Osteoblast (primary cell): ENCODE data around the gene LPCAT1. TPM values are rescaled to one million over a fixed set of nuclear protein-coding genes. Genes with fewer than 3 reads are reported as not detected.

ENCODE experiments used
- DNase-seq: peaks from one replicate; pipeline ENCODE4 v3.0.0; 2011; ENCODE audit warnings: low spot score, mixed read lengths; ENCODE audit not compliant: insufficient read length; ENCODE audit errors: missing footprints
- H2AFZ ChIP-seq: 2 replicates; pipeline ENCODE4 v1.6.0; 2011; ENCODE audit warnings: mild to moderate bottlenecking, low read length
- H3K27ac ChIP-seq: 2 replicates; pipeline ENCODE4 v1.5.1; 2011; ENCODE audit warnings: mild to moderate bottlenecking, low read depth, low read length, moderate library complexity
- H3K27me3 ChIP-seq: 2 replicates; pipeline ENCODE4 v1.6.0; 2012; ENCODE audit warnings: mild to moderate bottlenecking, control low read depth, inconsistent platforms, low read length, moderate library complexity; ENCODE audit not compliant: insufficient read depth
- H3K36me3 ChIP-seq: 2 replicates; pipeline ENCODE4 v1.5.1; 2011; ENCODE audit warnings: mild to moderate bottlenecking, low read length, control low read depth, moderate library complexity; ENCODE audit not compliant: insufficient read depth
- H3K4me1 ChIP-seq: 2 replicates; pipeline ENCODE4 v1.5.1; 2011; ENCODE audit warnings: mild to moderate bottlenecking, low read length, control low read depth, moderate library complexity; ENCODE audit not compliant: insufficient read depth
- H3K4me2 ChIP-seq: 2 replicates; pipeline ENCODE4 v1.6.0; 2011; ENCODE audit warnings: mild to moderate bottlenecking, low read length; ENCODE audit not compliant: insufficient read depth
- H3K4me3 ChIP-seq: fragments of 200-600 bp; sonication (generic); 3 replicates; pipeline ENCODE4 v1.5.1; 2012; ENCODE audit warnings: mild to moderate bottlenecking, low read length, inconsistent platforms; ENCODE audit not compliant: insufficient read depth
- H3K79me2 ChIP-seq: 2 replicates; pipeline ENCODE4 v1.6.0; 2012; ENCODE audit warnings: mild to moderate bottlenecking, low read length, control low read depth, inconsistent platforms; ENCODE audit not compliant: insufficient read depth
- H3K9me3 ChIP-seq: 2 replicates; pipeline ENCODE4 v1.5.1; 2011; ENCODE audit warnings: low read depth, low read length, control low read depth
- H4K20me1 ChIP-seq: 2 replicates; pipeline ENCODE4 v1.6.0; 2012; ENCODE audit warnings: mild to moderate bottlenecking, low read length, control low read depth; ENCODE audit not compliant: insufficient read depth
- total RNA-seq: library from RNA; depleted of rRNA; stranded (reverse); fragments of >200 nt; gene quantifications from 2 replicates; pipeline ENCODE4 v1.2.3, GENCODE V29; 2012
- TF ChIP-seq, protein P1 (sequence below): IDR thresholded peaks from 2 replicates; pipeline ENCODE4 v1.5.1; 2011; ENCODE audit warnings: mild to moderate bottlenecking, low read depth, low read length, moderate library complexity; ENCODE audit errors: extremely low read depth

The LPCAT1 gene
- total RNA-seq, 1 donor, result 11.6 TPM

DNA sequence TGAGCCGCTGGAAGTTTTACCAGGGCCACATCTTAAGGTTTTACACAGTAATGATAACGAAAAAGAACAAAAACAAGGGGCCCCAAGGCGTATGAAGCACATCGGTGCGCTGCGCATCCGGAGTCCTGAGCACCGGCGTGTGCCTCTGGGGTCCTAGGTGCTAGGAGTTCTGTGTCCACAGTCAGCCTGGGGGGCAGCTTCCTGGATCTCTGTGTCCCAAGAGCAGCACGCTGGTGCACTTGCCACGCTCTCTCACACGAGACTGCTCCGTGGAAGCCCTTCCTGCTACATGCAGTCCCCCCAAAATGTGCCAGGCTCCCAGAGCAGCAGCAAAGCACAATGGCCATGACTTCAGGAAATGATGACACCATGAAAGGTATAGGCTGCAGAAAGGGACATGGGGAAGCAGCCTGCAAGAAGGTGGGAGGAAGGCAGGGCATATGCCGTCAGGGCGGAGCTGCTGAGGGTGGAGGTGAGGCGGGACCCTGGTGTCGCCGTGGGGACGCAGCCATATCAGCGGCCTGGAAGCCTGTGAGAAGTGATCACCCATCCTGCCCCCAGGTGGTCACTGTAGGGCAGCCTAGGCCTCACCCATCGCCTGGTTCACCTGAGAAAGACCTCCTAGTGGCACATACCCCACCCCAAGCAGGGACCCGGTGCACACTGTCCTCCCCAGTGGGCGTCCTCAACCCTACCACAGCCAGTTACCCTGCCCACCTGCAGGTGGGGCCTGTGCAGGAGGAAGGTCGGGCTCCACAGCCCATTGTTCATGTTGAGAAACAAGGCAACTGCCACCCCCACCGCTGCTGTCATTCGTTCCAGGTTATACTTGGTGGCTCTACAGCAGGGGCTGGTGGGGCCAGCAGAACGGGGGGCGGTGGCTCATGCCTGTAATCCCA is 54.9 kb downstream of the LPCAT1 start:
- TF ChIP-seq, protein P1, sequence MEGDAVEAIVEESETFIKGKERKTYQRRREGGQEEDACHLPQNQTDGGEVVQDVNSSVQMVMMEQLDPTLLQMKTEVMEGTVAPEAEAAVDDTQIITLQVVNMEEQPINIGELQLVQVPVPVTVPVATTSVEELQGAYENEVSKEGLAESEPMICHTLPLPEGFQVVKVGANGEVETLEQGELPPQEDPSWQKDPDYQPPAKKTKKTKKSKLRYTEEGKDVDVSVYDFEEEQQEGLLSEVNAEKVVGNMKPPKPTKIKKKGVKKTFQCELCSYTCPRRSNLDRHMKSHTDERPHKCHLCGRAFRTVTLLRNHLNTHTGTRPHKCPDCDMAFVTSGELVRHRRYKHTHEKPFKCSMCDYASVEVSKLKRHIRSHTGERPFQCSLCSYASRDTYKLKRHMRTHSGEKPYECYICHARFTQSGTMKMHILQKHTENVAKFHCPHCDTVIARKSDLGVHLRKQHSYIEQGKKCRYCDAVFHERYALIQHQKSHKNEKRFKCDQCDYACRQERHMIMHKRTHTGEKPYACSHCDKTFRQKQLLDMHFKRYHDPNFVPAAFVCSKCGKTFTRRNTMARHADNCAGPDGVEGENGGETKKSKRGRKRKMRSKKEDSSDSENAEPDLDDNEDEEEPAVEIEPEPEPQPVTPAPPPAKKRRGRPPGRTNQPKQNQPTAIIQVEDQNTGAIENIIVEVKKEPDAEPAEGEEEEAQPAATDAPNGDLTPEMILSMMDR, result no peak

DNA sequence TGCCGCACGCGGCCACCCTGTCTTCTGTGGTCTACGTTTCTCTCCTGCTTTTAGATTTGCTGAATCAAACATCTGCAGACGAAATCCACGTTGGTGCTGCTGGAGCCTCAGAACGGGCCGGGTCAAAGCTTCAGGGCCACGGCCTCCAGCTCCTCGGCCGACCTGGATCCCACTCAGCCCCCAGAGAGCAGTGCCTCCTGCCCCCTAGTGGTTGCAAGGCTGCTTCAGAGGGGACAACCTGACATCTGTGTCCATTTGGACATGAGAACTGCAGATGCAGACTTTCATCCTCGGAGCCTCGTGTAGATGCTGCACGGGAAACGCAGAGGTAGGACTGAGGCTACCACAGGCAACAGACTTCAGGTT is 55.5 kb downstream of the LPCAT1 start:
- no peak overlapping the region for H2AFZ ChIP-seq
- TF ChIP-seq, protein P1, result peak; percentile 52
- H3K79me2 ChIP-seq, result no peaks in the 10 kb centered on the region
- no peaks in the 10 kb centered on the region for H3K9me3 ChIP-seq
- H4K20me1 ChIP-seq, result peaks cover 6% of the 10 kb centered on the region
- H3K27ac ChIP-seq, result no peak overlapping the region
- H3K4me2 ChIP-seq, result no peak overlapping the region
- H3K36me3 ChIP-seq, result peaks cover 38% of the 10 kb centered on the region
- H3K27me3 ChIP-seq, result no peaks in the 10 kb centered on the region
- H3K4me3 ChIP-seq, result no peak overlapping the region
- H3K4me1 ChIP-seq, result no peaks in the 10 kb centered on the region
- peak; percentile 90 for DNase-seq

More for the DNA sequence above, 54.9 kb downstream of the LPCAT1 start:
- peak; percentile 72 for DNase-seq
- no peaks in the 10 kb centered on the region for H3K9me3 ChIP-seq
- peaks cover 42% of the 10 kb centered on the region for H3K36me3 ChIP-seq
- H3K27me3 ChIP-seq, result no peaks in the 10 kb centered on the region
- no peaks in the 10 kb centered on the region for H3K4me1 ChIP-seq
- H2AFZ ChIP-seq, result no peak overlapping the region
- no peak overlapping the region for H3K27ac ChIP-seq
- H3K4me2 ChIP-seq, result no peak overlapping the region
- H3K4me3 ChIP-seq, result no peak overlapping the region
- no peaks in the 10 kb centered on the region for H3K79me2 ChIP-seq
- peaks cover 6% of the 10 kb centered on the region for H4K20me1 ChIP-seq

DNA sequence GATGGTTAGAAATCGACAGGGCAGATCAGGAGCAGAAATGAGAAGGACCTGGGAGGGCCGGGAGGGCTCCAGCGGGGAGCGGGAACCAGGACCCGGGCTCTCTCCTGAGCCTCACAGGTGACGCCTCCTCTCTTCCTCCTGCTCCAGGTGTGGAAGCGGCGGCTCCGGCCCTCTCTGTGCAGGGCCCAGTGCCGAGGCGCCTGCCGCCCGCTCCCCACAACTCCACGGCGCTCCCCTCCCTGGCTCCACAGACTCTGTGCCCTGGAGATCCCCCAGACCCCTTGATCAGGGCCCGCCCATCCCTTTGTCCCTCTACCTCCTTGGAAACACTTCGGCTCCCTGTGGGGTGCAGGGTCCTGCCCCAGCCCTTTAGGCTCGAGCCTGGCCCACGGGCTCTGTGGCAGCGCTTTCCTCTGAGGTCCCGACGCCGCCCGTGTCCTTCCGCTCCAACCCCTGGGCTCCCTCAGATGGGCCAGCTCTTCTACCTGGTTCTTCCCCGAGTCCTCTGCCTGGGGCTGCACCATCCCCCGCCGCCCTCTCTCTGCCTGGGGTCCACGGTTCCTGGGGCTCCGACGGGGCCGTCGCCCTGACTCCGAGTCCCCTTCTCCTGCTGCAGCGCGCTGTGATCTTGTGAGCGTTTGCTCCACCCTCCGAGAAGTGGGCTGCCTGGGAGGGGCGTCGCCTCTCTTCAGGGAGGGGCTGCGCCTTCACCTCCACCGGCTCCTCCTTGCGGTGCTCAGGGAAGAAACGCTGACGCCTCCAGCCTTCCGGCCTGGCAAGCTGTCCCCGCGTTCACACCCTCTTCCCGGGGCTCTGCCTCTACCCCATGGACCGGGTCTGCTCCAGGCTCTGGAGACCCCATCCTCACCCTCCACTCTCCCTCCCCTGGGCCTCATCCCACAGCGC is 56.2 kb downstream of the LPCAT1 start:
- H3K4me1 ChIP-seq, result no peaks in the 10 kb centered on the region
- H3K9me3 ChIP-seq, result no peaks in the 10 kb centered on the region
- TF ChIP-seq, protein P1, result no peak
- H2AFZ ChIP-seq, result no peak overlapping the region
- no peak overlapping the region for H3K4me3 ChIP-seq
- peaks cover 39% of the 10 kb centered on the region for H3K36me3 ChIP-seq
- H3K27me3 ChIP-seq, result no peaks in the 10 kb centered on the region
- H3K79me2 ChIP-seq, result no peaks in the 10 kb centered on the region
- H4K20me1 ChIP-seq, result peaks cover 6% of the 10 kb centered on the region
- no peak overlapping the region for H3K4me2 ChIP-seq
- peak; percentile 66 for DNase-seq
- no peak overlapping the region for H3K27ac ChIP-seq
